ENCODE results near the gene CTNNA2.

GRCh38 chr2:80300954-80301353 lies 788.1 kb downstream of the CTNNA2 start:
- TF ChIP-seq, protein P1, sequence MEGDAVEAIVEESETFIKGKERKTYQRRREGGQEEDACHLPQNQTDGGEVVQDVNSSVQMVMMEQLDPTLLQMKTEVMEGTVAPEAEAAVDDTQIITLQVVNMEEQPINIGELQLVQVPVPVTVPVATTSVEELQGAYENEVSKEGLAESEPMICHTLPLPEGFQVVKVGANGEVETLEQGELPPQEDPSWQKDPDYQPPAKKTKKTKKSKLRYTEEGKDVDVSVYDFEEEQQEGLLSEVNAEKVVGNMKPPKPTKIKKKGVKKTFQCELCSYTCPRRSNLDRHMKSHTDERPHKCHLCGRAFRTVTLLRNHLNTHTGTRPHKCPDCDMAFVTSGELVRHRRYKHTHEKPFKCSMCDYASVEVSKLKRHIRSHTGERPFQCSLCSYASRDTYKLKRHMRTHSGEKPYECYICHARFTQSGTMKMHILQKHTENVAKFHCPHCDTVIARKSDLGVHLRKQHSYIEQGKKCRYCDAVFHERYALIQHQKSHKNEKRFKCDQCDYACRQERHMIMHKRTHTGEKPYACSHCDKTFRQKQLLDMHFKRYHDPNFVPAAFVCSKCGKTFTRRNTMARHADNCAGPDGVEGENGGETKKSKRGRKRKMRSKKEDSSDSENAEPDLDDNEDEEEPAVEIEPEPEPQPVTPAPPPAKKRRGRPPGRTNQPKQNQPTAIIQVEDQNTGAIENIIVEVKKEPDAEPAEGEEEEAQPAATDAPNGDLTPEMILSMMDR (IDR thresholded peaks at IDR 0.05; ENCODE audit: control extremely low read depth in 1 of 3, insufficient read depth in 1 of 3, low read depth in 1 of 3, low read length in 3 of 3) = no peak
- TF ChIP-seq KDM5A (IDR thresholded peaks at IDR 0.05; ENCODE audit: low read length) (no peak), POLR2A (IDR thresholded peaks at IDR 0.05; ENCODE audit: control extremely low read depth in 1 of 2, low read depth in 2 of 2, low read length in 2 of 2) (no peak), JUN (IDR thresholded peaks at IDR 0.05; ENCODE audit: low read depth, low read length) (no peak), BRCA1 (IDR thresholded peaks at IDR 0.05; ENCODE audit: low read depth, low read length) (no peak), SRF (IDR thresholded peaks at IDR 0.05; ENCODE audit: low read depth, low read length) (no peak), EP300 (IDR thresholded peaks at IDR 0.05; ENCODE audit: borderline replicate concordance in 1 of 2, low read depth in 2 of 2, low read length in 2 of 2) (no peak), BCL11A (IDR thresholded peaks at IDR 0.05; ENCODE audit: low read depth in 2 of 2, low read length in 2 of 2) (no peak), CTBP2 (IDR thresholded peaks at IDR 0.05; ENCODE audit: borderline replicate concordance, insufficient read depth, insufficient read length, low read length) (no peak), E2F6 (IDR thresholded peaks at IDR 0.05) (no peak)
- TF ChIP-seq, protein P2, sequence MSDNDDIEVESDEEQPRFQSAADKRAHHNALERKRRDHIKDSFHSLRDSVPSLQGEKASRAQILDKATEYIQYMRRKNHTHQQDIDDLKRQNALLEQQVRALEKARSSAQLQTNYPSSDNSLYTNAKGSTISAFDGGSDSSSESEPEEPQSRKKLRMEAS (IDR thresholded peaks at IDR 0.05) = no peak

Data from H1 (cell line).